Measurements from ENCODE around the gene CFAP46. TPM values are rescaled to one million over a fixed set of nuclear protein-coding genes. Genes with fewer than 3 reads are reported as not detected.
"Not testable (repeated sequence)": the region's sequence is repeated elsewhere in the genome, so short reads cannot be mapped to it uniquely, and the experiment has no call there.

CFAP46 gene
- total RNA-seq, 6 experiments from 2014 or later = 0.31 to 1.4 (median 0.32) TPM; not detected in 1

GRCh38 chr10:132802048-132802447 is 140.3 kb downstream of the CFAP46 start:
- Mint-ChIP-seq H3K27me3 (ENCODE audit: insufficient read depth) (peaks cover 12% of the 10 kb centered on the region; the same call in 1 of the 2 replicates), H3K4me3 (no peak overlapping the region), H3K9me3 (peaks cover 4% of the 10 kb centered on the region; the same call in 1 of the 2 replicates), H3K4me1 (ENCODE audit: low read depth) (no peaks in the 10 kb centered on the region), H3K36me3 (ENCODE audit: low read depth) (no peaks in the 10 kb centered on the region), H3K27ac (no peak overlapping the region)
- no peak for DNase-seq
- TF ChIP-seq CTCF (IDR thresholded peaks at IDR 0.05) = no peak

GRCh38 chr10:132799865-132800264 is 142.5 kb downstream of the CFAP46 start:
- Mint-ChIP-seq H3K4me3 (no peak overlapping the region), H3K27ac (no peak overlapping the region), H3K9me3 (peaks cover 4% of the 10 kb centered on the region; the same call in 1 of the 2 replicates), H3K4me1 (ENCODE audit: low read depth) (no peaks in the 10 kb centered on the region), H3K27me3 (ENCODE audit: insufficient read depth) (peaks cover 7% of the 10 kb centered on the region; the same call in 1 of the 2 replicates), H3K36me3 (ENCODE audit: low read depth) (no peaks in the 10 kb centered on the region)
- no peak for DNase-seq
- TF ChIP-seq CTCF (IDR thresholded peaks at IDR 0.05) = no peak

- DNase-seq = no peak
- H3K36me3 Mint-ChIP-seq (ENCODE audit: low read depth) = no peaks in the 10 kb centered on the region
- H3K4me1 Mint-ChIP-seq (ENCODE audit: low read depth) = no peaks in the 10 kb centered on the region
- peaks cover 4% of the 10 kb centered on the region; the same call in 1 of the 2 replicates for H3K9me3 Mint-ChIP-seq
- no peak overlapping the region for H3K27ac Mint-ChIP-seq
- H3K4me3 Mint-ChIP-seq = no peak overlapping the region
- no peak for TF ChIP-seq CTCF (IDR thresholded peaks at IDR 0.05)
- H3K27me3 Mint-ChIP-seq (ENCODE audit: insufficient read depth) = peaks cover 5% of the 10 kb centered on the region; the same call in 1 of the 2 replicates
Measured at GRCh38 chr10:132798876-132799275, 143.5 kb downstream of the CFAP46 start.

GRCh38 chr10:132798403-132798802 is 144.0 kb downstream of the CFAP46 start:
- no peak overlapping the region for H3K27ac Mint-ChIP-seq

GRCh38 chr10:132797986-132798385 is 144.4 kb downstream of the CFAP46 start:
- H3K4me3 Mint-ChIP-seq; H3K9me3 Mint-ChIP-seq; H3K36me3 Mint-ChIP-seq (ENCODE audit: low read depth); H3K27ac Mint-ChIP-seq; DNase-seq; H3K4me1 Mint-ChIP-seq (ENCODE audit: low read depth); H3K27me3 Mint-ChIP-seq (ENCODE audit: insufficient read depth): not testable (repeated sequence)

More at GRCh38 chr10:132798403-132798802, 144.0 kb downstream of the CFAP46 start:
- peaks cover 5% of the 10 kb centered on the region; the same call in 1 of the 2 replicates for H3K27me3 Mint-ChIP-seq (ENCODE audit: insufficient read depth)
- no peak for DNase-seq
- no peak for TF ChIP-seq CTCF (IDR thresholded peaks at IDR 0.05)
- H3K36me3 Mint-ChIP-seq (ENCODE audit: low read depth) = no peaks in the 10 kb centered on the region
- H3K4me1 Mint-ChIP-seq (ENCODE audit: low read depth) = no peaks in the 10 kb centered on the region
- no peak overlapping the region for H3K4me3 Mint-ChIP-seq
- peaks cover 4% of the 10 kb centered on the region; the same call in 1 of the 2 replicates for H3K9me3 Mint-ChIP-seq

- peaks cover under 1% of the 10 kb centered on the region for H3K27me3 Mint-ChIP-seq (ENCODE audit: insufficient read depth)
- no peak overlapping the region for H3K27ac Mint-ChIP-seq
- H3K4me3 Mint-ChIP-seq = no peak overlapping the region
- no peaks in the 10 kb centered on the region for H3K4me1 Mint-ChIP-seq (ENCODE audit: low read depth)
- H3K9me3 Mint-ChIP-seq = peaks cover under 1% of the 10 kb centered on the region; the same call in 1 of the 2 replicates
- no peaks in the 10 kb centered on the region for H3K36me3 Mint-ChIP-seq (ENCODE audit: low read depth)
- no peak for DNase-seq
- no peak for TF ChIP-seq CTCF (IDR thresholded peaks at IDR 0.05)
Measured at GRCh38 chr10:132796846-132797245, 145.5 kb downstream of the CFAP46 start.

All from HFFc6 (cell line).